Epithelial cell of esophagus (primary cell): ENCODE data around the gene CHRNA4.

Source experiments
- DNase-seq: peaks from one replicate; pipeline ENCODE4 v3.0.0; 2010; ENCODE audit warnings: low read depth
- H3K4me3 ChIP-seq: 2 replicates; pipeline ENCODE4 v1.5.1; 2011; ENCODE audit warnings: mild to moderate bottlenecking, low read length, control low read depth
- TF ChIP-seq, protein P1 (sequence below): IDR thresholded peaks from 2 replicates; pipeline ENCODE4 v1.5.1; 2011; ENCODE audit warnings: low read depth, mild to moderate bottlenecking, low read length, control low read depth, inconsistent platforms; ENCODE audit not compliant: insufficient read depth; ENCODE audit errors: missing control alignments

Gene CHRNA4

DNA sequence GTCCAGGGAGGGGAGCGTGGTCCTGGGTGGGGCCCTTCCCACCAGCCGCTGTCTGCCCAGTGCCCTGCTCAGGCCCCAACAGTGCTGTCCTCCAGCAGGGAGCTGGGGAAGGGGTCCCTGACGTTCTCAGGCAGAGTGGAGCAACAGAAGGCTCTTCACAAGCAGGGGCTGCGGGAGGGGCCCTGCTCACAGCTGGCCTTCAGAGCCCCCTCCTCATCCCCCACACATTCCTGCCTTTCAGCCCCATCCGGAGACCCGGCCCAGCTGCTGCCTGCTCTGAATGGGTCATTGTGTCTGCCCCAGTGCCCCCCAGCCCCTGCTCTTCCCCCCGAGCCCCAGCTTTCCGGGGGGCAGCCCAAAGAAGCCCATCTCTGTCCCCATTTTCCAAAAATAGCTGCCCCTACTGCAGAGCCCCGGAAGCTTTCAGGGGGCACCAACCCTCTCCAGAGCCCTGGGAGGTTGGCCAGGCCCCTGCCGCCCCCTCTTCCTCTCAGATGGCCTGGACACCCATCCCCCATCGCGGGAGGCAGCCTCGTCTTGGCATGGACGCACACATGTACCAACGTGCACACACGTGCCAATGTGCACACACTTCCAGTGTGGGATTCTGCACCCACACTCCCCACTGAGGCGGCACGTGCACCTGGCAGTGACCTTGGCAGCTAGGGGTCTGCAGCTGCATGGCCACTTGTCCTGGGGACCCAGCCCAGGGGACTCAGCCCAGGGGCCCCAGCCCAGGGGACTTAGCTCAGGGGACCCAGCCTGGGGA is 64.4 kb downstream of the CHRNA4 start:
- TF ChIP-seq, protein P1, sequence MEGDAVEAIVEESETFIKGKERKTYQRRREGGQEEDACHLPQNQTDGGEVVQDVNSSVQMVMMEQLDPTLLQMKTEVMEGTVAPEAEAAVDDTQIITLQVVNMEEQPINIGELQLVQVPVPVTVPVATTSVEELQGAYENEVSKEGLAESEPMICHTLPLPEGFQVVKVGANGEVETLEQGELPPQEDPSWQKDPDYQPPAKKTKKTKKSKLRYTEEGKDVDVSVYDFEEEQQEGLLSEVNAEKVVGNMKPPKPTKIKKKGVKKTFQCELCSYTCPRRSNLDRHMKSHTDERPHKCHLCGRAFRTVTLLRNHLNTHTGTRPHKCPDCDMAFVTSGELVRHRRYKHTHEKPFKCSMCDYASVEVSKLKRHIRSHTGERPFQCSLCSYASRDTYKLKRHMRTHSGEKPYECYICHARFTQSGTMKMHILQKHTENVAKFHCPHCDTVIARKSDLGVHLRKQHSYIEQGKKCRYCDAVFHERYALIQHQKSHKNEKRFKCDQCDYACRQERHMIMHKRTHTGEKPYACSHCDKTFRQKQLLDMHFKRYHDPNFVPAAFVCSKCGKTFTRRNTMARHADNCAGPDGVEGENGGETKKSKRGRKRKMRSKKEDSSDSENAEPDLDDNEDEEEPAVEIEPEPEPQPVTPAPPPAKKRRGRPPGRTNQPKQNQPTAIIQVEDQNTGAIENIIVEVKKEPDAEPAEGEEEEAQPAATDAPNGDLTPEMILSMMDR = no peak
- no peak for DNase-seq

GRCh38 chr20:63295846-63296245 is 65.3 kb downstream of the CHRNA4 start:
- TF ChIP-seq, protein P1 = no peak
- no peak overlapping the region for H3K4me3 ChIP-seq
- DNase-seq = no peak

More for the DNA sequence above, 64.4 kb downstream of the CHRNA4 start:
- H3K4me3 ChIP-seq = no peak overlapping the region

GRCh38 chr20:63295422-63295821 is 65.7 kb downstream of the CHRNA4 start:
- no peak for DNase-seq
- no peak overlapping the region for H3K4me3 ChIP-seq
- TF ChIP-seq, protein P1 = no peak

GRCh38 chr20:63295018-63295417 is 66.1 kb downstream of the CHRNA4 start:
- H3K4me3 ChIP-seq = no peak overlapping the region
- TF ChIP-seq, protein P1 = no peak
- no peak for DNase-seq

- no peak for DNase-seq
- TF ChIP-seq, protein P1 = no peak
- no peak overlapping the region for H3K4me3 ChIP-seq
Observed at GRCh38 chr20:63294536-63294900, 66.6 kb downstream of the CHRNA4 start.

DNA sequence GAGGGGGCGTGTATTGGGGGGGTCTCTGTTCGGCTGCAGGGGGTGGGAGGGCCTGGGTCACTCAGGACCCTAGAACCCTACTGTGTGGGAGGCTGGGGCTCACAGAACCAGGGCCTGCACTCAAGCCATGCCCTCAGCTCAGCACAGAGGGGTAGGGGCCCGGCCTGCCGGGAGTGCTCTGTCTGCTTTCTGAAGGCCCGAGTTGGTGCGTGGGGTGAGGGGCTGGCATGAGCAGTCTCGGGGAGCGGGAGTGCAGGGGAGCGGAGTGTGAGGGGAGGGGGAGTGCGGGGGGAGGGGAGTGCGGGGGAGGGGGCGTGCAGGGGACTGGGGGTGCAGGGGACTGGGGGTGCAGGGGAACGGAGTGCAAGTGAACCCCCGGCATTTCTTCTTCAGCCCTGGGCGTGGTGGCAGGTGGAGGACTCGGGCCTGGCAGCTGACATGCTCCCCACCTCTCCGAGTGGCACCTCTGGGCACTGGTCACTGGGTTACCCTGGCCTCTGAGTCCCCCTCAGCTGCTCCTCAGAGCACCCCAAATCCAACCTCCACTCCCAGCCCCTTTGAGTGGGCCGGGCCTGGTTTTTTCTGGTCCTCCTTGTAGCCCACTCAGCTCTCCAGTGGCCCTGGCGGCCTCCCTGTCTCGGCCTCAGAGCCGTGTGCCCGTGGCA is 67.1 kb downstream of the CHRNA4 start:
- TF ChIP-seq, protein P1 = no peak
- DNase-seq = no peak
- H3K4me3 ChIP-seq = no peak overlapping the region
